ENCODE measurements around the gene CALB2. TPM values are rescaled to one million over a fixed set of nuclear protein-coding genes. Genes with fewer than 3 reads are reported as not detected.
"Not testable (repeated sequence)": the region's sequence is repeated elsewhere in the genome, so short reads cannot be mapped to it uniquely, and the experiment has no call there.

CALB2 gene
- total RNA-seq, 4 donors from 2014 or later, result 2.5 TPM; not detected in 3

GRCh38 chr16:71352466-71352865 lies 6.1 kb upstream of the CALB2 start:
- H3K4me3 ChIP-seq, result no peak overlapping the region
- no peaks in the 10 kb centered on the region for H3K27me3 ChIP-seq
- no peaks in the 10 kb centered on the region for H3K9me3 ChIP-seq
- no peaks in the 10 kb centered on the region for H3K36me3 ChIP-seq
- DNase-seq, result no peak
- TF ChIP-seq POLR2A (IDR thresholded peaks at IDR 0.05) (no peak), CTCF (IDR thresholded peaks at IDR 0.05) (no peak)
- intact Hi-C loops (cut with DNase I; ENCODE audit: low total_unique reads), result no loop called here
- H3K27ac ChIP-seq, result no peak overlapping the region
- no peaks in the 10 kb centered on the region for H3K4me1 ChIP-seq

GRCh38 chr16:71352963-71353460 lies 5.5 kb upstream of the CALB2 start:
- Histone ChIP-seq H3K27ac (no peak overlapping the region), H3K36me3 (no peaks in the 10 kb centered on the region), H3K4me3 (no peak overlapping the region), H3K9me3 (no peaks in the 10 kb centered on the region), H3K4me1 (no peaks in the 10 kb centered on the region), H3K27me3 (no peaks in the 10 kb centered on the region)
- no peak for DNase-seq
- intact Hi-C loops (cut with DNase I; ENCODE audit: low total_unique reads), result no loop called here
- no peak for TF ChIP-seq CTCF (IDR thresholded peaks at IDR 0.05)
- no peak for TF ChIP-seq POLR2A (IDR thresholded peaks at IDR 0.05)

DNA sequence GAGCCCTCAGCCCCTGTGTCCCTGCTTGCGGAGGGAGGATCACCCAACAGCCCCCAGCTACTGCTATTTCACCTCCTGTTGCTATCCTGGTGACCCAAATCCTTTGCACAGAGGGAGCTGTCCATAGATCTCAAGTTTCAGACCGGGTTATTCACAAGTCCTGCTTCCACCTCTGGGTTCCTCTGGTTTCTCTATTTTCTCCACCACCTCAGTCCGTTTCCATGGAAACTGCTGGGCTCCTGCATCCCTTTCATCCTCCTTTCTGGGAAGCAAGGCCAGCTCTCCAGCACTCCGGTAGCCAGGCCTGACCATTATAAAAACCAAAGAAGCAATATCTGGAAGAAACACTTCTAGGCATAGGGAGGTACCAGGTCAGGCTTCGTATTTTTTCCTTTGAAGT lies 4.8 kb upstream of the CALB2 start:
- intact Hi-C loops (cut with DNase I; ENCODE audit: low total_unique reads), result no loop called here
- TF ChIP-seq POLR2A (IDR thresholded peaks at IDR 0.05) (no peak), CTCF (IDR thresholded peaks at IDR 0.05) (no peak)
- Histone ChIP-seq H3K4me1 (peaks cover 0 to 2% of the 10 kb centered on the region in 2 donors), H3K27me3 (no peaks in the 10 kb centered on the region), H3K36me3 (no peaks in the 10 kb centered on the region), H3K9me3 (no peaks in the 10 kb centered on the region), H3K27ac (no peak overlapping the region), H3K4me3 (no peak overlapping the region)
- no peak for DNase-seq

DNA sequence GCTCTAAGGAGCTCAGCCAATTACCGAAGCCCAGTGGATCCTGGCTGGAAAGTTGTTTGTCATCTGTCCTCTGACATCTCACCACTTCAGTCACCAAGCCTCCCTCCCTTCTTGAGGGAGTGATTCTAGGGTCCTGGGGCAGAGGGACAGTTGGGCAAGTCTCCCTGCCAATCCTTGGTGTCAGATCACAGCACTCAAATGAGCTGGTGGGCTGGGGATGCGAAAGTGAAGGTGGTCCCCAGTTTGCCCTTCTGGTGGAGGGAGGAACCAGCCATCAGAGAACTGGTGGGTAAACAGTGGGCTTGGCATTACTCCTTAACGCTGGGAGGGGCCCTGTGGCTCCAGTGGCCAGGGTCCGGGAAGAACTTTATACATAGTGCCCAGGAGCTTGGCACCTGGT lies 4.4 kb upstream of the CALB2 start:
- peaks cover 0 to 3% of the 10 kb centered on the region in 2 donors for H3K4me1 ChIP-seq
- no peaks in the 10 kb centered on the region for H3K36me3 ChIP-seq
- no peak overlapping the region for H3K27ac ChIP-seq
- TF ChIP-seq CTCF (IDR thresholded peaks at IDR 0.05), result no peak
- no peak for TF ChIP-seq POLR2A (IDR thresholded peaks at IDR 0.05)
- DNase-seq, result no peak
- intact Hi-C loops (cut with DNase I; ENCODE audit: low total_unique reads), result no loop called here
- no peaks in the 10 kb centered on the region for H3K9me3 ChIP-seq
- no peak overlapping the region for H3K4me3 ChIP-seq
- no peaks in the 10 kb centered on the region for H3K27me3 ChIP-seq

DNA sequence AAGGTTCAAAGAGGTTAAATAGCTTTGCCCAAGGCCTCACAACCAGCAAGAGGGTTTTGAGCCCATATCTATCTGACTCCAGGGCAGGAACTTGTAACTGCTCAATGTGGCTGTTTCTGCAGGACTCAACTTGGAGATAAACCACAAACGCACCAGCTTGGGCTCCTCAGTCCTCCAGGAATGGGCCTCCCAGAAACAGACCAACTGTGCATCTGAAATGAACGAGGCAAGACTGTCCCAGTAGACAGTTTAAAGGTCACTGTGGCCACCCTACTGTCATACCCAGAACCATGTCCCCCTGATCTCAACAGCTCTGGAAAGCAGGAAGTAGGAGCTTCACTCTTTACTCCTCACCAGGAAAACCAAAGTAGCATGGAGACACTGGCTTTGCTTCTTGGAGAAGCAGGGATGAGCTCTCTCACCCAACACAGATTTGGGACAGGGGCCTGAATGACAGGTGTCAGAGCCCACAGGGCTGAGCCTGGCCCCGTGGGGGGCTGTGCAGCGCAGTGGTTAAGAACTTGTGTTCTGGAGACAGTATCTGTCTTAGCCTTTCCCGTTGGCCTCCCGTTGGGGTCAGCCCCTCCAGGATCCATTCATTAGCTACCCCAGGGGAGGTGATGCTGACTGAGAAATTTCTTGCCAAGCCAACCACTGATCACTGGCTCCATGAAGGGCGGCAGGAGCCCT lies 2.3 kb upstream of the CALB2 start:
- Histone ChIP-seq H3K4me1 (peaks cover 0 to 3% of the 10 kb centered on the region in 2 donors), H3K27ac (no peak overlapping the region), H3K36me3 (no peaks in the 10 kb centered on the region), H3K27me3 (no peaks in the 10 kb centered on the region), H3K4me3 (no peak overlapping the region), H3K9me3 (no peaks in the 10 kb centered on the region)
- intact Hi-C loops (cut with DNase I; ENCODE audit: low total_unique reads), result no loop called here
- TF ChIP-seq POLR2A (IDR thresholded peaks at IDR 0.05), result no peak
- TF ChIP-seq CTCF (IDR thresholded peaks at IDR 0.05), result no peak
- no peak for DNase-seq

DNA sequence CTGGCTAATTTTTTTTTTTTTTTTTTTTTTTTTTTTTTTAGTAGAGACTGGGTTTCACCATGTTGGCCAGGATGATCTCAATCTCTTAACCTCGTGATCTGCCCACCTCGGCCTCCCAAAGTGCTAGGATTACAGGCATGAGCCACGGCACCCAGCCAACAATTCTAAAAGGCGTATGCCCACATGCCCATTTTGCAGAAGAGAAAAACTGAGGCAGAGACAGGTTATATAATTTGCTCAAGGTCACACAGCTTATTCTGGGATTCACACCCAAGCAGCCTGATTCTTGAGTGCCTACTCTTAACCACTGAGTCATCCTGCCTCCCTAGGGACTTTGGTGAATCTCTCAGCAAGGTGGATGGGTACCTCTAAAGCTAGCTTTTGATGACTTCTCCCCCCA lies 1.6 kb upstream of the CALB2 start:
- H3K4me1 ChIP-seq; H3K27ac ChIP-seq; H3K4me3 ChIP-seq; intact Hi-C loops (cut with DNase I; ENCODE audit: low total_unique reads); H3K36me3 ChIP-seq; H3K27me3 ChIP-seq; DNase-seq; H3K9me3 ChIP-seq: not testable (repeated sequence)

Measured in uterus (tissue), 4 donors.